ENCODE results near the gene EXOSC3. TPM values are rescaled to one million over a fixed set of nuclear protein-coding genes. Genes with fewer than 3 reads are reported as not detected.

EXOSC3 gene
- total RNA-seq, 1 donor from 2014 or later = 28.6 TPM

GRCh38 chr9:37732952-37733351, 51.9 kb downstream of the EXOSC3 start:
- no peak for DNase-seq (ENCODE audit: low read depth in 2 of 2)

- no peak for DNase-seq (ENCODE audit: low read depth in 2 of 2)
Measured at GRCh38 chr9:37732086-37732741, 52.6 kb downstream of the EXOSC3 start.

- no peak for DNase-seq (ENCODE audit: low read depth in 2 of 2)
Measured at GRCh38 chr9:37730839-37731238, 54.0 kb downstream of the EXOSC3 start.

- no peak for DNase-seq (ENCODE audit: low read depth in 2 of 2)
Measured at GRCh38 chr9:37730256-37730655, 54.6 kb downstream of the EXOSC3 start.

Other genes starting within 250 kb of the EXOSC3 start
- gene FBXO10, start 208.7 kb downstream of the EXOSC3 start, total RNA-seq = 9.8 and 13.3 TPM in 2 replicates
- gene TOMM5, start 192.5 kb downstream of the EXOSC3 start, total RNA-seq = 118 and 122 TPM in 2 replicates
- gene FRMPD1, start 134.1 kb downstream of the EXOSC3 start, total RNA-seq = not detected in 2 replicates
- gene TRMT10B, start 31.3 kb downstream of the EXOSC3 start, total RNA-seq = 1.3 and 2.2 TPM in 2 replicates
- 11.3 and 12.1 TPM in 2 replicates for gene DCAF10, start 15.7 kb upstream of the EXOSC3 start, total RNA-seq
- 50.8 and 63.9 TPM in 2 replicates for gene SLC25A51, start 119.1 kb upstream of the EXOSC3 start, total RNA-seq